Heart left ventricle (tissue), 13 donors: ENCODE measurements around the gene AP3B1.

Experiments
- CTCF ChIP-seq, 12 donors: fragments of 200-600 bp; sonication (generic) in 4 of 12; IDR thresholded peaks; one replicate each; pipeline versions ENCODE4 v1.5.0 to v1.8.0; 2018 to 2022; ENCODE audit warnings: antibody characterized with exemption in 12 of 12, mild to moderate bottlenecking in 5 of 12
- POLR2A ChIP-seq, 2 donors: fragments of 450-650 bp; IDR thresholded peaks; one replicate each; pipeline ENCODE4 v1.6.1; 2017; ENCODE audit warnings: antibody characterized with exemption in 2 of 2, mild to moderate bottlenecking in 2 of 2, moderate library complexity in 2 of 2
- donor health status: ischemic (EF 13 %, LVEDD 7.1; RV severe dilation, severe dysfunction).
- donor health status: DM: no; HTN: yes; CAD: no.
- donor health status: DM: no; HTN: no; CAD: no.
- donor health status: ischemic (EF 25% LVEDD 6.9; RV normal size, moderate dysfunction).
- donor health status: ischemic (EF 25% LVEDD 5.7; RV mildly dilated, moderate dysfunction).
- donor health status: ischemic (EF 35%, LVEDD 5.7; RV mildly dilated, moderate dysfunction).
- donor health status: nonischemic (EF 11% LVEDD 7.7; RV severe dilation, severe dysfunction).
- donor health status: DM: yes; HTN: yes; CAD: no.
- donor health status: PGD.
- donor health status: ischemic (EF 29% LVEDD 5.4; RV normal size, mild dysfunction).
- donor health status: nonischemic (EF 23%, LVEDD 6.1; RV moderate dilation, normal function).

GRCh38 chr5:78242001-78242400, 52.5 kb downstream of the AP3B1 start:
- TF ChIP-seq CTCF (IDR thresholded peaks at IDR 0.05) (no peak), POLR2A (IDR thresholded peaks at IDR 0.05) (no peak)
